GM23248 (cell line): Measurements from ENCODE around the gene ATP10A.

ENCODE experiments used
- EZH2 ChIP-seq: fragments of 200-600 bp; sonication (generic); IDR thresholded peaks from 2 replicates; pipeline ENCODE4 v1.6.1; 2018; ENCODE audit warnings: antibody characterized with exemption, mild to moderate bottlenecking; ENCODE audit not compliant: insufficient read depth, poor library complexity, severe bottlenecking
- EZH2phosphoT487 ChIP-seq: fragments of 200-600 bp; sonication (generic); IDR thresholded peaks from 2 replicates; pipeline ENCODE4 v1.6.1; 2018; ENCODE audit warnings: antibody characterized with exemption, moderate library complexity, mild to moderate bottlenecking, low read depth; ENCODE audit not compliant: insufficient read depth

DNA sequence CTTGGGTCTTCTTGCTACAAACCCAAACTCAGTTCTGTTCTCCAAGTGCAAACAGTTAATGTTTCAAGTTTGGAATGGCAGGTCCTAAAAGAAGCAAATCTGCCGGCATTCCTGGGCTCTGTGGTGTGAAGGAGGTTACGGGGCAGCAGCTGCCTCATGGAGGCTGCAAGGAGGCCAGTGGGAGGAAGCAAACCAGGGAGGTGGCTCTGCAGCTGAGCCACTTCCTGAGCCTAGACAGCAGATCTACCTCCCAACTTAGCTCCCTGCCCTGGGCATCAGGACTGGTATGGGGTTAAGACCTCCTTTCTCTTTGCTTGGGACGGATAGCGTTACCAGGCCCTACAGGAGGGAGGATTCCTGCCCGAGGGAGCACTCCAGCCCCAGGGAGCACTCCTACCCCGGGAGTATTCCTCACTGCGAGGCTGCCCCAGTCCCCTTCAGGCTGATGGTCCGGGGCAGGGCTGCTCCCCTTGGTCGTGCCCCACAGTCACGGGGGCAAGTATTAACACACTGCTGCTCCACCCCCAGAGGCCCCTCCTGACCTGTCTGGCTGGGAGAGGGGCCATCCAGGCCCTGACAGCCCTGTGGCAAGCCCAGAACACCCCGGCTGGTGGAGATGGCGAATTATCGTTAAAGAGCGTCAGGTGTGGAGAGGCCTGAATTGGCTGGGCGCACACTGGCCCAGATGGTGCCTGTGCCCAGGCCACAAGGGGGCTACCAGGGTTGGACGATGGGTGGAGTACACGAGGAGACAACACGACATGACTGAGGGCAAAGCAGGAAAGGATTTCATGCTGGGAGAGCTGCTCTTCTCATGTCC is 129.9 kb downstream of the ATP10A start:
- no peak for TF ChIP-seq EZH2
- no peak for TF ChIP-seq EZH2phosphoT487
